HG02938 (cell line): ENCODE measurements around the gene MEPCE.

Source experiments
- ATAC-seq: cut with Tn5 transposase; IDR thresholded peaks from one replicate; pipeline ENCODE4 v1.9.1; 2021; ENCODE audit warnings: mild to moderate bottlenecking, moderate library complexity; ENCODE audit not compliant: unreplicated experiment

The MEPCE gene

GRCh38 chr7:100406767-100407166, 22.9 kb upstream of the MEPCE start:
- ATAC-seq, result no peak

GRCh38 chr7:100407285-100408180, 22.1 kb upstream of the MEPCE start:
- no peak for ATAC-seq

GRCh38 chr7:100411101-100411500, 18.5 kb upstream of the MEPCE start:
- ATAC-seq, result no peak

GRCh38 chr7:100413346-100413745, 16.3 kb upstream of the MEPCE start:
- ATAC-seq, result no peak

GRCh38 chr7:100413889-100414288, 15.7 kb upstream of the MEPCE start:
- ATAC-seq, result no peak

GRCh38 chr7:100415448-100415847, 14.2 kb upstream of the MEPCE start:
- ATAC-seq, result no peak

GRCh38 chr7:100418930-100419659, 10.5 kb upstream of the MEPCE start:
- no peak for ATAC-seq

- ATAC-seq, result no peak
Observed at GRCh38 chr7:100419660-100420226, 9.9 kb upstream of the MEPCE start.

GRCh38 chr7:100423315-100423714, 6.3 kb upstream of the MEPCE start:
- ATAC-seq, result no peak

GRCh38 chr7:100425347-100425746, 4.3 kb upstream of the MEPCE start:
- no peak for ATAC-seq

GRCh38 chr7:100426516-100426915, 3.1 kb upstream of the MEPCE start:
- no peak for ATAC-seq

- ATAC-seq, result no peak
Observed at GRCh38 chr7:100427762-100428198, 1.9 kb upstream of the MEPCE start.

GRCh38 chr7:100428199-100428966, 1.2 kb upstream of the MEPCE start, which contains the start of gene ZCWPW1:
Gene ZCWPW1 (minus strand): TSS chr7:100428703. CDS start chr7:100420649, 8,054 bp downstream.
- ATAC-seq, result peak; percentile 41

- peak; percentile 38 for ATAC-seq
Observed at GRCh38 chr7:100428967-100429636, 529 bp upstream of the MEPCE start.

- ATAC-seq, result no peak
Observed at GRCh38 chr7:100430493-100431285, 1.1 kb downstream of the MEPCE start.

- ATAC-seq, result no peak
Observed at GRCh38 chr7:100431286-100431735, 1.7 kb downstream of the MEPCE start.

GRCh38 chr7:100432053-100432452, 2.4 kb downstream of the MEPCE start:
- no peak for ATAC-seq

- no peak for ATAC-seq
Observed at GRCh38 chr7:100432621-100433275, 3.1 kb downstream of the MEPCE start.

GRCh38 chr7:100433276-100433591, 3.6 kb downstream of the MEPCE start:
- ATAC-seq, result no peak
